ENCODE results near the gene PLSCR4.

- no peak for TF ChIP-seq POLR2A (IDR thresholded peaks at IDR 0.05)
- TF ChIP-seq CTCF (IDR thresholded peaks at IDR 0.05): no peak
Measured at GRCh38 chr3:146178006-146178689, 72.8 kb downstream of the PLSCR4 start.

Data from heart left ventricle (tissue), 13 donors.